Upper lobe of left lung (tissue), 6 donors: ENCODE data around the gene TNF. TPM values are rescaled to one million over a fixed set of nuclear protein-coding genes. Genes with fewer than 3 reads are reported as not detected.

Experiments
- ATAC-seq, 2 donors: fragments of 200-7000 bp; cut with Tn5 transposase; one replicate each; pipeline ENCODE4 v1.9.1; 2022; ENCODE audit warnings: mild to moderate bottlenecking in 2 of 2, moderate library complexity in 2 of 2; ENCODE audit not compliant: low FRiP score in 2 of 2
- DNase-seq, 2 donors: peaks; one replicate each; pipeline ENCODE4 v3.0.0-alpha.2; 2019 to 2020
- H3K27ac ChIP-seq, 4 donors: fragments of 200-600 bp; sonication (generic); one replicate each; pipeline ENCODE4 v1.5.1; 2016 to 2019
- H3K27me3 ChIP-seq, 4 donors: fragments of 200-600 bp; sonication (generic); one replicate each; pipeline ENCODE4 v1.5.1; 2017 to 2019
- H3K36me3 ChIP-seq, 4 donors: fragments of 200-600 bp; sonication (generic); one replicate each; pipeline ENCODE4 v1.5.1; 2016 to 2019
- H3K4me1 ChIP-seq, 4 donors: fragments of 200-600 bp; sonication (generic); one replicate each; pipeline ENCODE4 v1.5.1; 2018 to 2019
- H3K4me3 ChIP-seq, 4 donors: fragments of 200-600 bp; sonication (generic); one replicate each; pipeline ENCODE4 v1.5.1; 2017 to 2019; ENCODE audit warnings: mild to moderate bottlenecking in 2 of 4, moderate library complexity in 1 of 4
- H3K9me3 ChIP-seq, 4 donors: fragments of 200-600 bp; sonication (generic); one replicate each; pipeline ENCODE4 v1.5.1; 2018 to 2019
- CTCF ChIP-seq, 6 experiments: fragments of 450-650 bp in 4 of 6; fragments of 200-600 bp in 2 of 6; sonication (generic) in 2 of 6; IDR thresholded peaks; one replicate each; pipeline ENCODE4 v1.5.1; 2016 to 2019; ENCODE audit warnings: antibody characterized with exemption in 6 of 6
- EP300 ChIP-seq, 4 donors: sonication (generic); formaldehyde crosslinking; IDR thresholded peaks; one replicate each; pipeline ENCODE4 v1.5.1; 2017; ENCODE audit warnings: antibody characterized with exemption in 4 of 4, control low read depth in 2 of 4
- POLR2A ChIP-seq, 4 donors: fragments of 450-650 bp; IDR thresholded peaks; one replicate each; pipeline ENCODE4 v1.5.1; 2016 to 2017; ENCODE audit warnings: antibody characterized with exemption in 4 of 4, mild to moderate bottlenecking in 2 of 4
- POLR2AphosphoS5 ChIP-seq, 2 donors: sonication (generic); formaldehyde crosslinking; IDR thresholded peaks; one replicate each; pipeline ENCODE4 v1.5.1; 2017; ENCODE audit warnings: antibody characterized with exemption in 2 of 2
- WGBS, 2 donors: methylation state at CpG; one replicate each; pipeline ENCODE4 v1.1.5; 2017 to 2018; 5-methylcytosine and 5-hydroxymethylcytosine counted together
- total RNA-seq, 6 donors: library from RNA; depleted of rRNA in 4 of 6; stranded (reverse); fragments of >200 nt in 4 of 6; gene quantifications; one replicate each; pipeline versions ENCODE4 v1.1.0 to v1.2.1, GENCODE V29; 2016 to 2021
- donor health status: DM: no; HTN: no; CAD: no; lungs with moderate emphysema.
- donor health status: DM: no; HTN: yes; CAD: no; lungs with severe emphysema.

The TNF gene
- total RNA-seq, 6 donors from 2014 or later: 0.33 to 6.6 (median 2.9) TPM

GRCh38 chr6:31592396-31592771 lies 17.0 kb downstream of the TNF start:
- TF ChIP-seq EP300 (IDR thresholded peaks at IDR 0.05) (no peak), POLR2AphosphoS5 (IDR thresholded peaks at IDR 0.05) (no peak), POLR2A (IDR thresholded peaks at IDR 0.05) (no peak), CTCF (IDR thresholded peaks at IDR 0.05) (no peak)
- H3K4me1 ChIP-seq: peaks cover 0 to 11% (median 2%) of the 10 kb centered on the region in 4 donors
- DNase-seq (no peak), ATAC-seq (no peak)
- H3K9me3 ChIP-seq: no peaks in the 10 kb centered on the region
- 88 to 90% methylated on average over 7 of the region's 7 CpGs for WGBS, 2 donors
- no peaks in the 10 kb centered on the region for H3K36me3 ChIP-seq
- H3K27me3 ChIP-seq: no peaks in the 10 kb centered on the region
- H3K27ac ChIP-seq: peak overlapping the region in 2 of 4 donors; percentile 12 to 33
- H3K4me3 ChIP-seq: no peak overlapping the region

GRCh38 chr6:31597006-31597405 lies 21.6 kb downstream of the TNF start:
- peak; percentile 63 to 75 for ATAC-seq

GRCh38 chr6:31607317-31607716 lies 32.0 kb downstream of the TNF start:
- H3K27ac ChIP-seq: no peak overlapping the region
- no peak overlapping the region for H3K4me3 ChIP-seq
- H3K4me1 ChIP-seq: no peaks in the 10 kb centered on the region
- no peak for DNase-seq
- H3K27me3 ChIP-seq: no peaks in the 10 kb centered on the region
- TF ChIP-seq EP300 (IDR thresholded peaks at IDR 0.05): no peak
- no peak for TF ChIP-seq POLR2A (IDR thresholded peaks at IDR 0.05)
- TF ChIP-seq POLR2AphosphoS5 (IDR thresholded peaks at IDR 0.05): no peak
- TF ChIP-seq CTCF (IDR thresholded peaks at IDR 0.05): no peak
- no peak for ATAC-seq
- no peaks in the 10 kb centered on the region for H3K9me3 ChIP-seq
- WGBS, 2 donors: 78 to 91% methylated on average over 1 of the region's 1 CpG
- no peaks in the 10 kb centered on the region for H3K36me3 ChIP-seq

More at GRCh38 chr6:31597006-31597405, 21.6 kb downstream of the TNF start:
- Histone ChIP-seq H3K9me3 (no peaks in the 10 kb centered on the region), H3K36me3 (no peaks in the 10 kb centered on the region), H3K4me1 (peaks cover 0 to 5% (median 1%) of the 10 kb centered on the region in 4 donors), H3K27me3 (no peaks in the 10 kb centered on the region), H3K4me3 (no peak overlapping the region), H3K27ac (no peak overlapping the region)
- DNase-seq: no peak
- TF ChIP-seq CTCF (IDR thresholded peaks at IDR 0.05): peak; percentile 17 to 61 (median 52)
- no peak for TF ChIP-seq POLR2AphosphoS5 (IDR thresholded peaks at IDR 0.05)
- WGBS, 2 donors: 24% methylated on average over 2 of the region's 2 CpGs

- TF ChIP-seq POLR2A (IDR thresholded peaks at IDR 0.05) (no peak), EP300 (IDR thresholded peaks at IDR 0.05) (no peak), POLR2AphosphoS5 (IDR thresholded peaks at IDR 0.05) (no peak), CTCF (IDR thresholded peaks at IDR 0.05) (no peak)
- H3K27me3 ChIP-seq: no peaks in the 10 kb centered on the region
- no peak for ATAC-seq
- H3K27ac ChIP-seq: no peak overlapping the region
- H3K4me1 ChIP-seq: peaks cover 0 to 9% (median 3%) of the 10 kb centered on the region in 4 donors
- WGBS, 2 donors: 65 to 73% methylated on average over 8 of the region's 8 CpGs
- no peaks in the 10 kb centered on the region for H3K9me3 ChIP-seq
- no peaks in the 10 kb centered on the region for H3K36me3 ChIP-seq
- no peak for DNase-seq
- no peak overlapping the region for H3K4me3 ChIP-seq
Measured at GRCh38 chr6:31609519-31610406, 34.4 kb downstream of the TNF start.
